ENCODE data around the gene MLLT3.

GRCh38 chr9:20309124-20309523, 313.2 kb downstream of the MLLT3 start:
- TF ChIP-seq CTCF (IDR thresholded peaks at IDR 0.05; ENCODE audit: borderline replicate concordance, extremely low read depth, low read length, poor library complexity, severe bottlenecking) (no peak), EZH2 (IDR thresholded peaks at IDR 0.05; ENCODE audit: borderline replicate concordance, low read depth, low read length, severe bottlenecking) (no peak)

Measured in DND-41 (cell line).